Left lung (tissue), 10 donors: Measurements from ENCODE around the gene TRIM31. TPM values are rescaled to one million over a fixed set of nuclear protein-coding genes. Genes with fewer than 3 reads are reported as not detected.

Experiments used
- ATAC-seq: fragments of 200-7000 bp; cut with Tn5 transposase; one replicate; pipeline ENCODE4 v1.9.1; 2020; ENCODE audit warnings: moderate library complexity
- DNase-seq, 4 donors: peaks; one replicate each; pipeline ENCODE4 v3.0.0-alpha.2; 2013 to 2020
- H3K27ac ChIP-seq, 2 donors: fragments of 200-600 bp; sonication (generic) in 1 of 2; one replicate each; pipeline versions ENCODE4 v1.5.0 to v1.8.0; 2020 to 2021
- H3K27me3 ChIP-seq, 2 donors: fragments of 200-600 bp; sonication (generic) in 1 of 2; one replicate each; pipeline versions ENCODE4 v1.5.0 to v1.8.0; 2020 to 2021
- H3K36me3 ChIP-seq, 2 donors: fragments of 200-600 bp; sonication (generic) in 1 of 2; one replicate each; pipeline versions ENCODE4 v1.5.0 to v1.8.0; 2020 to 2021
- H3K4me1 ChIP-seq, 2 donors: fragments of 200-600 bp; one replicate each; pipeline ENCODE4 v1.8.0; 2021
- H3K4me3 ChIP-seq, 2 donors: fragments of 200-600 bp; sonication (generic) in 1 of 2; one replicate each; pipeline versions ENCODE4 v1.5.0 to v1.8.0; 2020 to 2021; ENCODE audit warnings: mild to moderate bottlenecking in 1 of 2
- H3K9me3 ChIP-seq, 2 donors: fragments of 200-600 bp; sonication (generic) in 1 of 2; one replicate each; pipeline versions ENCODE4 v1.5.0 to v1.8.0; 2020 to 2021
- intact Hi-C, 2 donors: fragments of 100-400 bp; cut with DNase I; formaldehyde crosslinking; loops; one replicate each; pipeline versions ENCODE4 v1.11.2 to v1.14.2; 2022
- polyA plus RNA-seq, 6 donors: library from polyadenylated mRNA; unstranded; fragments of 120-200 nt; gene quantifications; one replicate each; pipeline ENCODE4 v1.2.1, GENCODE V29; 2013; ENCODE audit not compliant: insufficient read length in 6 of 6
- total RNA-seq, 2 donors: library from RNA; stranded (reverse); fragmentation: NEBNext Ultra II Directional; extraction: Animal tissue kit (Norgen Biotek cat#: 25700); gene quantifications; one replicate each; pipeline ENCODE4 v1.2.1, GENCODE V29; 2021
- TF ChIP-seq, protein P1 (sequence below), 2 donors: fragments of 200-600 bp; sonication (generic) in 1 of 2; IDR thresholded peaks; one replicate each; pipeline versions ENCODE4 v1.5.0 to v1.8.0; 2021; ENCODE audit warnings: antibody characterized with exemption in 2 of 2
- donor health status: DM: no; HTN: yes; CAD: no.
- donor health status: DM: no; HTN: no; CAD: no.

TRIM31 gene
- total and polyA plus RNA-seq, 8 donors, result 0.31 to 0.99 (median 0.49) TPM; not detected in 4

DNA sequence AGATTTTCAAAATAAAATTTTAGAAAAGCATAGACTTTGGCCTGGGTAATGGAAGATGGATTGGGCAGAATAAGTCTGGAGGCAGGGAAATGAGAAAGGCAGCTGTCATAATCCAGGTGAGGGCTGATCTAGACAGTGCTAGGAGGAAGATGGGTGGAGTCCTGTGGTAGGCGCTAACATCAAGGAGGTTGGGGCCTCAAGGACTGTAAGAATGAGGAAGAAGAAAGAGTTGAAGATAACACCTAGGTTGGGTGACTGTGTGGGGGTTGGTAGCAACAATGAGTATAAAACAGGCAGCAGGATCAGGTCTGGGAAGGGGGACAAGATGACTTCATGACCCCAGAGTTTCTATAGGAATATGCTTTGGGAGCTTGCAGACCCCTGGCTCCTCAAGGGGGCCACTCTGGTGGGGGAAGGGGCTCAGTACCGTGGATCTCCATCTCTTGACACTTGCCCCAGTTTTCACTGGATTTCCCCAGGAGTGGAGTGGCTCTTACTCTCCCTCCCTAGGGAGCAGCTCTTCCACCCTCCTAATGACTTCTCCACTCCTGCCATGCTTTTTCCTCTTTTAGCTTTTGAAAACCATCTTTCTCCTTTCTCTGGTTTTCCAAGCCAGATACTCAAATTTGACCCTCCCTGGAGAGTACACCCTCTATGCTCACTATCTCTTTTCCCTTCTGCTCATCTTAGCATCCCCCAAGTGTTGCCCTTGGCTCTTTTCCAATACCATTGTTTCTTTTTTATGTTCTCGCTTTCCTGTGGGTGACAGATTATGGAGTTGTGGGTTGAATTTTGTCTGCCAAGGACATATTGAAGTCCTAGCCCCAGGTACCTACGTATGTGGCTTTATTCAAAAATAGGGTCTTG is 14.8 kb downstream of the TRIM31 start:
- Histone ChIP-seq H3K4me1 (peaks cover 21 to 29% of the 10 kb centered on the region in 2 donors), H3K9me3 (no peaks in the 10 kb centered on the region), H3K27me3 (peaks cover 18 to 73% of the 10 kb centered on the region in 2 donors), H3K36me3 (no peaks in the 10 kb centered on the region), H3K27ac (no peak overlapping the region), H3K4me3 (no peak overlapping the region)
- no peak for ATAC-seq
- intact Hi-C loops, result no loop called here
- TF ChIP-seq, protein P1, sequence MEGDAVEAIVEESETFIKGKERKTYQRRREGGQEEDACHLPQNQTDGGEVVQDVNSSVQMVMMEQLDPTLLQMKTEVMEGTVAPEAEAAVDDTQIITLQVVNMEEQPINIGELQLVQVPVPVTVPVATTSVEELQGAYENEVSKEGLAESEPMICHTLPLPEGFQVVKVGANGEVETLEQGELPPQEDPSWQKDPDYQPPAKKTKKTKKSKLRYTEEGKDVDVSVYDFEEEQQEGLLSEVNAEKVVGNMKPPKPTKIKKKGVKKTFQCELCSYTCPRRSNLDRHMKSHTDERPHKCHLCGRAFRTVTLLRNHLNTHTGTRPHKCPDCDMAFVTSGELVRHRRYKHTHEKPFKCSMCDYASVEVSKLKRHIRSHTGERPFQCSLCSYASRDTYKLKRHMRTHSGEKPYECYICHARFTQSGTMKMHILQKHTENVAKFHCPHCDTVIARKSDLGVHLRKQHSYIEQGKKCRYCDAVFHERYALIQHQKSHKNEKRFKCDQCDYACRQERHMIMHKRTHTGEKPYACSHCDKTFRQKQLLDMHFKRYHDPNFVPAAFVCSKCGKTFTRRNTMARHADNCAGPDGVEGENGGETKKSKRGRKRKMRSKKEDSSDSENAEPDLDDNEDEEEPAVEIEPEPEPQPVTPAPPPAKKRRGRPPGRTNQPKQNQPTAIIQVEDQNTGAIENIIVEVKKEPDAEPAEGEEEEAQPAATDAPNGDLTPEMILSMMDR (IDR thresholded peaks at IDR 0.05), result no peak
- DNase-seq, result no peak

- no peak for ATAC-seq
- Histone ChIP-seq H3K4me1 (peaks cover 13 to 16% of the 10 kb centered on the region in 2 donors), H3K27ac (no peak overlapping the region), H3K36me3 (no peaks in the 10 kb centered on the region), H3K9me3 (no peaks in the 10 kb centered on the region), H3K27me3 (peaks cover 18 to 81% of the 10 kb centered on the region in 2 donors), H3K4me3 (no peak overlapping the region)
- intact Hi-C loops, result no loop called here
- TF ChIP-seq, protein P1 (IDR thresholded peaks at IDR 0.05), result no peak
- DNase-seq, result no peak
Observed at GRCh38 chr6:30096829-30097228, 16.1 kb downstream of the TRIM31 start.

- intact Hi-C loops, result no loop called here
- TF ChIP-seq, protein P1 (IDR thresholded peaks at IDR 0.05), result no peak
- no peaks in the 10 kb centered on the region for H3K9me3 ChIP-seq
- no peak for ATAC-seq
- H3K4me3 ChIP-seq, result no peak overlapping the region
- no peak overlapping the region for H3K27ac ChIP-seq
- no peaks in the 10 kb centered on the region for H3K4me1 ChIP-seq
- DNase-seq, result no peak
- H3K36me3 ChIP-seq, result no peaks in the 10 kb centered on the region
- peaks cover 8 to 80% of the 10 kb centered on the region in 2 donors for H3K27me3 ChIP-seq
Observed at GRCh38 chr6:30093951-30094661, 18.8 kb downstream of the TRIM31 start.

DNA sequence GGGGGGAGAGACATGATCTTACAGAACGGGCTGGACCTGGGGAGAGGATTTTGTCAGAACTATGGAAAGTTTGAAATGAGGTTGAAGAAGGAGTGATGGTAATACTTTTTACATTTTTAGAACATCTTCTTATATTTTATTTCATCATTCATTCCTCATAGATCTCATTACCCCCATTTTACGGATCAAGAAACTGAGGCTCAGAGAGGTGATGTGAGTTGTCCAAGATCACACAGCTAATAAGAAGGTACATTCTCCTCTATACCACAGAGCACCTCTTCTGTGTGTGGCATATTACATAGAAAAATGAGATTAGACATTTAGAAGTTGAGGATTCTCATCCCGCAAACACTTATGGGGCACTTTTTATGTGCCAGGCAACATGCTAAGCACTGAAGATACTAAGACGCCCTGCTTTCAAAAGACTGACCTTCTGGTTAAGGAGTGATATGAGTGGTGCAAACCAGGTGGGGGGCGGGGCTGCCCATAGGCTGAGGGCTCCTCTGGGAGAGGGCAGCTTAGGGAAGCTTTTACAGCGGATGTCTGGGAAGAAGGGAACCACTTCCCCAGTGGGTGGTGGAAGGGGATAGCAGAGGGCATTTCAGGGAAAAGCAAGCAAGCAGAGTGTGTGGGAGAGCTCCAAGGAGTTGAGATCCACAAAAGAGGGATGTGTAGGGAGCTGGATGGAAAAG is 19.9 kb downstream of the TRIM31 start:
- Histone ChIP-seq H3K36me3 (no peaks in the 10 kb centered on the region), H3K9me3 (no peaks in the 10 kb centered on the region), H3K4me1 (no peaks in the 10 kb centered on the region), H3K27ac (no peak overlapping the region), H3K4me3 (no peak overlapping the region), H3K27me3 (peaks cover 0 to 80% of the 10 kb centered on the region in 2 donors)
- ATAC-seq (no peak), DNase-seq (no peak)
- TF ChIP-seq, protein P1 (IDR thresholded peaks at IDR 0.05), result no peak
- intact Hi-C loops, result no loop called here
